Measurements from ENCODE around the gene SLC35E3.
"Not testable (repeated sequence)": the region's sequence is repeated elsewhere in the genome, so short reads cannot be mapped to it uniquely, and the experiment has no call there.

Gene SLC35E3

GRCh38 chr12:68796399-68796798, 50.4 kb downstream of the SLC35E3 start:
- no peak for DNase-seq

GRCh38 chr12:68798882-68799234, 52.9 kb downstream of the SLC35E3 start:
- no peak for DNase-seq

GRCh38 chr12:68800294-68800693, 54.3 kb downstream of the SLC35E3 start:
- no peak for DNase-seq

- DNase-seq = not testable (repeated sequence)
These were observed 55.1 kb downstream of the SLC35E3 start for GRCh38 chr12:68801124-68801523.

GRCh38 chr12:68802372-68802745, 56.4 kb downstream of the SLC35E3 start:
- DNase-seq = not testable (repeated sequence)

GRCh38 chr12:68802911-68803651, 57.1 kb downstream of the SLC35E3 start:
- DNase-seq = peak; percentile 9

GRCh38 chr12:68803948-68804656, 58.1 kb downstream of the SLC35E3 start:
- no peak for DNase-seq

- DNase-seq = no peak
These were observed 58.9 kb downstream of the SLC35E3 start for GRCh38 chr12:68804657-68805591.

GRCh38 chr12:68805592-68806120, 59.7 kb downstream of the SLC35E3 start:
- no peak for DNase-seq

GRCh38 chr12:68806488-68807237, 60.7 kb downstream of the SLC35E3 start:
- DNase-seq = no peak

GRCh38 chr12:68807274-68807575, 61.2 kb downstream of the SLC35E3 start:
- DNase-seq = not testable (repeated sequence)

GRCh38 chr12:68807576-68808387, 61.8 kb downstream of the SLC35E3 start, which contains the start of gene MDM2:
MDM2 (plus strand) TSS chr12:68808177; CDS start chr12:68808478, 301 bp downstream.
- peak; percentile 92 for DNase-seq

- DNase-seq = peak; percentile 82
These were observed 62.6 kb downstream of the SLC35E3 start for GRCh38 chr12:68808388-68809189.

GRCh38 chr12:68809190-68810026, 63.4 kb downstream of the SLC35E3 start:
- DNase-seq = no peak

GRCh38 chr12:68810027-68810389, 64.0 kb downstream of the SLC35E3 start:
- not testable (repeated sequence) for DNase-seq

GRCh38 chr12:68811573-68811972, 65.6 kb downstream of the SLC35E3 start:
- not testable (repeated sequence) for DNase-seq

GRCh38 chr12:68812553-68813241, 66.7 kb downstream of the SLC35E3 start:
- no peak for DNase-seq

- no peak for DNase-seq
These were observed 67.2 kb downstream of the SLC35E3 start for GRCh38 chr12:68813242-68813593.

Data from fibroblast of skin of scalp (primary cell).